ENCODE measurements around the gene IRS2.

The IRS2 gene

GRCh38 chr13:109795011-109795410 is 8.6 kb upstream of the IRS2 start:
- DNase-seq: no peak

GRCh38 chr13:109794095-109794494 is 7.7 kb upstream of the IRS2 start:
- no peak for DNase-seq

- no peak for DNase-seq
Observed at GRCh38 chr13:109792416-109793059, 6.2 kb upstream of the IRS2 start.

- DNase-seq: peak; percentile 58
Observed at GRCh38 chr13:109790942-109791605, 4.7 kb upstream of the IRS2 start.

- DNase-seq: no peak
Observed at GRCh38 chr13:109790086-109790485, 3.7 kb upstream of the IRS2 start.

GRCh38 chr13:109789262-109789661 is 2.9 kb upstream of the IRS2 start:
- DNase-seq: peak; percentile 10

GRCh38 chr13:109788372-109789111 is 2.2 kb upstream of the IRS2 start:
- DNase-seq: no peak

GRCh38 chr13:109787135-109787954 is 962 bp upstream of the IRS2 start:
- DNase-seq: peak; percentile 70

GRCh38 chr13:109785892-109786450 is 412 bp downstream of the IRS2 start:
- DNase-seq: peak; percentile 60

- DNase-seq: peak; percentile 75
Observed at GRCh38 chr13:109785141-109785891, 1.1 kb downstream of the IRS2 start.

GRCh38 chr13:109784590-109785140 is 1.7 kb downstream of the IRS2 start:
- DNase-seq: peak; percentile 80

- no peak for DNase-seq
Observed at GRCh38 chr13:109783815-109784589, 2.4 kb downstream of the IRS2 start.

- DNase-seq: no peak
Observed at GRCh38 chr13:109783447-109783814, 3.0 kb downstream of the IRS2 start.

GRCh38 chr13:109782823-109783431 is 3.5 kb downstream of the IRS2 start:
- no peak for DNase-seq

GRCh38 chr13:109782066-109782822 is 4.1 kb downstream of the IRS2 start:
- no peak for DNase-seq

GRCh38 chr13:109781384-109782065 is 4.9 kb downstream of the IRS2 start:
- DNase-seq: no peak

- DNase-seq: no peak
Observed at GRCh38 chr13:109780845-109781383, 5.5 kb downstream of the IRS2 start.

GRCh38 chr13:109779876-109780510 is 6.4 kb downstream of the IRS2 start:
- no peak for DNase-seq

Measured in COR-L47 (cell line).